GM13976 (cell line): ENCODE results near the gene NGLY1.

Experiments used
- DNase-seq: peaks from one replicate; pipeline ENCODE4 v3.0.0; 2012; ENCODE audit warnings: low spot score
- CTCF ChIP-seq: IDR thresholded peaks from 2 replicates; pipeline ENCODE4 v1.5.1; 2012; ENCODE audit warnings: borderline replicate concordance, mild to moderate bottlenecking; ENCODE audit not compliant: insufficient read depth; ENCODE audit errors: extremely low read depth, missing control alignments, control extremely low read depth
- in situ Hi-C: fragments of 300-500 bp; cut with MboI; formaldehyde crosslinking; loops from one replicate; pipeline ENCODE4 v1.12.0; 2022; ENCODE audit warnings: low sequenced_read_pairs, mixed read lengths, inconsistent platforms; ENCODE audit not compliant: unreplicated experiment

Gene NGLY1

GRCh38 chr3:25707268-25707926, 75.8 kb downstream of the NGLY1 start:
- TF ChIP-seq CTCF: no peak
- no peak for DNase-seq
- in situ Hi-C loops: no loop called here

- in situ Hi-C loops: no loop called here
- no peak for DNase-seq
- no peak for TF ChIP-seq CTCF
Measured at GRCh38 chr3:25706213-25706612, 77.0 kb downstream of the NGLY1 start.

GRCh38 chr3:25697553-25697952, 85.7 kb downstream of the NGLY1 start:
- TF ChIP-seq CTCF: no peak
- in situ Hi-C loops: no loop called here
- DNase-seq: no peak

- in situ Hi-C loops: no loop called here
Measured at GRCh38 chr3:25695731-25696420, 87.4 kb downstream of the NGLY1 start.

GRCh38 chr3:25693238-25693637, 90.0 kb downstream of the NGLY1 start:
- no peak for DNase-seq
- in situ Hi-C loops: no loop called here
- no peak for TF ChIP-seq CTCF

More at GRCh38 chr3:25695731-25696420, 87.4 kb downstream of the NGLY1 start:
- no peak for TF ChIP-seq CTCF
- no peak for DNase-seq

- in situ Hi-C loops: no loop called here
- TF ChIP-seq CTCF: no peak
- no peak for DNase-seq
Measured at GRCh38 chr3:25692341-25692740, 90.9 kb downstream of the NGLY1 start.
